Osteoblast (primary cell): ENCODE data around the gene MBOAT1. TPM values are rescaled to one million over a fixed set of nuclear protein-coding genes. Genes with fewer than 3 reads are reported as not detected.

ENCODE experiments used
- DNase-seq: peaks from one replicate; pipeline ENCODE4 v3.0.0; 2011; ENCODE audit warnings: low spot score, mixed read lengths; ENCODE audit not compliant: insufficient read length; ENCODE audit errors: missing footprints
- H2AFZ ChIP-seq: 2 replicates; pipeline ENCODE4 v1.6.0; 2011; ENCODE audit warnings: mild to moderate bottlenecking, low read length
- H3K27ac ChIP-seq: 2 replicates; pipeline ENCODE4 v1.5.1; 2011; ENCODE audit warnings: mild to moderate bottlenecking, low read depth, low read length, moderate library complexity
- H3K27me3 ChIP-seq: 2 replicates; pipeline ENCODE4 v1.6.0; 2012; ENCODE audit warnings: mild to moderate bottlenecking, control low read depth, inconsistent platforms, low read length, moderate library complexity; ENCODE audit not compliant: insufficient read depth
- H3K36me3 ChIP-seq: 2 replicates; pipeline ENCODE4 v1.5.1; 2011; ENCODE audit warnings: mild to moderate bottlenecking, low read length, control low read depth, moderate library complexity; ENCODE audit not compliant: insufficient read depth
- H3K4me1 ChIP-seq: 2 replicates; pipeline ENCODE4 v1.5.1; 2011; ENCODE audit warnings: mild to moderate bottlenecking, low read length, control low read depth, moderate library complexity; ENCODE audit not compliant: insufficient read depth
- H3K4me2 ChIP-seq: 2 replicates; pipeline ENCODE4 v1.6.0; 2011; ENCODE audit warnings: mild to moderate bottlenecking, low read length; ENCODE audit not compliant: insufficient read depth
- H3K4me3 ChIP-seq: fragments of 200-600 bp; sonication (generic); 3 replicates; pipeline ENCODE4 v1.5.1; 2012; ENCODE audit warnings: mild to moderate bottlenecking, low read length, inconsistent platforms; ENCODE audit not compliant: insufficient read depth
- H3K79me2 ChIP-seq: 2 replicates; pipeline ENCODE4 v1.6.0; 2012; ENCODE audit warnings: mild to moderate bottlenecking, low read length, control low read depth, inconsistent platforms; ENCODE audit not compliant: insufficient read depth
- H3K9me3 ChIP-seq: 2 replicates; pipeline ENCODE4 v1.5.1; 2011; ENCODE audit warnings: low read depth, low read length, control low read depth
- H4K20me1 ChIP-seq: 2 replicates; pipeline ENCODE4 v1.6.0; 2012; ENCODE audit warnings: mild to moderate bottlenecking, low read length, control low read depth; ENCODE audit not compliant: insufficient read depth
- total RNA-seq: library from RNA; depleted of rRNA; stranded (reverse); fragments of >200 nt; gene quantifications from 2 replicates; pipeline ENCODE4 v1.2.3, GENCODE V29; 2012
- TF ChIP-seq, protein P1 (sequence below): IDR thresholded peaks from 2 replicates; pipeline ENCODE4 v1.5.1; 2011; ENCODE audit warnings: mild to moderate bottlenecking, low read depth, low read length, moderate library complexity; ENCODE audit errors: extremely low read depth

Gene MBOAT1
- total RNA-seq, 1 donor, result 1.4 TPM

DNA sequence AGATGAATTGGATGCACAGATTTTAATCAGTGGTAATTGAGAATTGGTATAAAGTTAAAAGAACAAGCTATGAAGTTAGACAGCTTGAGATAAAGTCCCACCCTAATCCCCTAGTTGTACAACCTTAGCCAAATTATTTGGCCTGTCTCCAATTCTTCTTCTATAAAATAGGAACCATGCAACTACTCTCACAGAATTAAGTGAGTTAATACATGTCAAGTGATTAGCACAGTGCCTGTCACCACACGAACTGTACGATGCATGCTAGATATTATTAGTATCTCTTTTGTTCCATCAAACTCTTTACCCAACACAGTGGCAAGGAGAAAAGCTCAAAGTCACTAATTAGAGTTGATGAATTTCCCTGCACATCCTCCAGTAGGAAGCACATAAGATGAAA, 44.7 kb downstream of the MBOAT1 start:
- no peak for DNase-seq
- no peaks in the 10 kb centered on the region for H3K9me3 ChIP-seq
- no peaks in the 10 kb centered on the region for H4K20me1 ChIP-seq
- no peaks in the 10 kb centered on the region for H3K79me2 ChIP-seq
- TF ChIP-seq, protein P1, sequence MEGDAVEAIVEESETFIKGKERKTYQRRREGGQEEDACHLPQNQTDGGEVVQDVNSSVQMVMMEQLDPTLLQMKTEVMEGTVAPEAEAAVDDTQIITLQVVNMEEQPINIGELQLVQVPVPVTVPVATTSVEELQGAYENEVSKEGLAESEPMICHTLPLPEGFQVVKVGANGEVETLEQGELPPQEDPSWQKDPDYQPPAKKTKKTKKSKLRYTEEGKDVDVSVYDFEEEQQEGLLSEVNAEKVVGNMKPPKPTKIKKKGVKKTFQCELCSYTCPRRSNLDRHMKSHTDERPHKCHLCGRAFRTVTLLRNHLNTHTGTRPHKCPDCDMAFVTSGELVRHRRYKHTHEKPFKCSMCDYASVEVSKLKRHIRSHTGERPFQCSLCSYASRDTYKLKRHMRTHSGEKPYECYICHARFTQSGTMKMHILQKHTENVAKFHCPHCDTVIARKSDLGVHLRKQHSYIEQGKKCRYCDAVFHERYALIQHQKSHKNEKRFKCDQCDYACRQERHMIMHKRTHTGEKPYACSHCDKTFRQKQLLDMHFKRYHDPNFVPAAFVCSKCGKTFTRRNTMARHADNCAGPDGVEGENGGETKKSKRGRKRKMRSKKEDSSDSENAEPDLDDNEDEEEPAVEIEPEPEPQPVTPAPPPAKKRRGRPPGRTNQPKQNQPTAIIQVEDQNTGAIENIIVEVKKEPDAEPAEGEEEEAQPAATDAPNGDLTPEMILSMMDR, result no peak
- H3K27me3 ChIP-seq, result no peaks in the 10 kb centered on the region
- H3K4me2 ChIP-seq, result no peak overlapping the region
- no peaks in the 10 kb centered on the region for H3K36me3 ChIP-seq
- H3K4me1 ChIP-seq, result no peaks in the 10 kb centered on the region
- H3K4me3 ChIP-seq, result no peak overlapping the region
- no peak overlapping the region for H3K27ac ChIP-seq
- H2AFZ ChIP-seq, result no peak overlapping the region

DNA sequence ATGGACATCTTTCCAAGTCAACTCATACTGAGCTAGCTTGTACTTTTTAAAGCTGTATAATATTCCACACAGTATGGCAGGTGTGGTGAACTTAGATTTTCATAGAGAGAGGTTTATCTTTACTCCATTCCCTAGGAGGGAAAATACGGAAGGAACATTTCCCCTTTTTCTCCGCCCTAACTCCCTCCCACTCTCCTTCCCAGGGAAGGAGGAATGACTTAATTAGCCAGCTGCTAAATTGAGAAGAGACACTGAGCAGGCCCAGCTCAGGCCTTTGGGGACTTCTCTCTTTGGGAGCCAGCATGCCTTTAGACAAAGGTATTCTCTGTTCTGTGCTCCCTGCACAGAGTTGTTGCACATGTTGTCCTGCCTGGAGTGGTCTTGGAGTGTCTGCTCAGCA, 46.1 kb downstream of the MBOAT1 start:
- Histone ChIP-seq H3K4me1 (no peaks in the 10 kb centered on the region), H3K79me2 (no peaks in the 10 kb centered on the region), H3K4me3 (no peak overlapping the region), H3K9me3 (no peaks in the 10 kb centered on the region), H2AFZ (no peak overlapping the region), H3K27me3 (no peaks in the 10 kb centered on the region), H3K36me3 (no peaks in the 10 kb centered on the region), H3K27ac (no peak overlapping the region), H3K4me2 (no peak overlapping the region), H4K20me1 (no peaks in the 10 kb centered on the region)
- TF ChIP-seq, protein P1, result no peak
- no peak for DNase-seq

DNA sequence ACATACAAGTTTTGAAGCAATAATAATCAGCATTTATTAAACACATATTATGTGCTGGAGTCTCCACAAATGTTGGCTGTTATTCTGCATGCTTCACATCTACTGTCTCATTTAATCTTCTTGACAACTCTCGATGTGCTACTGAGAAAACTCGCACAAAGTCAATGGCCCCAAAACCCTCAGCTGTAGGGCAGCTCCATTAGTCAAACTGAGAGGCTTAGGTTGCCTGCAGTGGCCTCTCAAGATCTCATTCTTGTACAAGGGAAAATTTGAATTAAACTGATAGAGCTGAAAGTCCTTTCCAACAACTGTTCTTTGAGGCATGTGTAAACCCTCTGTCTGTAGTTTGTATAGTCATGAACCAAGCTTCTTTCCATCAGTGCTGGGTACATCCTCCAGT, 49.8 kb downstream of the MBOAT1 start:
- H4K20me1 ChIP-seq, result no peaks in the 10 kb centered on the region
- no peak overlapping the region for H3K4me3 ChIP-seq
- H3K9me3 ChIP-seq, result no peaks in the 10 kb centered on the region
- H3K4me2 ChIP-seq, result no peak overlapping the region
- no peak overlapping the region for H3K27ac ChIP-seq
- no peak for DNase-seq
- H3K27me3 ChIP-seq, result no peaks in the 10 kb centered on the region
- H3K79me2 ChIP-seq, result no peaks in the 10 kb centered on the region
- TF ChIP-seq, protein P1, result no peak
- H3K4me1 ChIP-seq, result no peaks in the 10 kb centered on the region
- H2AFZ ChIP-seq, result no peak overlapping the region
- H3K36me3 ChIP-seq, result no peaks in the 10 kb centered on the region

DNA sequence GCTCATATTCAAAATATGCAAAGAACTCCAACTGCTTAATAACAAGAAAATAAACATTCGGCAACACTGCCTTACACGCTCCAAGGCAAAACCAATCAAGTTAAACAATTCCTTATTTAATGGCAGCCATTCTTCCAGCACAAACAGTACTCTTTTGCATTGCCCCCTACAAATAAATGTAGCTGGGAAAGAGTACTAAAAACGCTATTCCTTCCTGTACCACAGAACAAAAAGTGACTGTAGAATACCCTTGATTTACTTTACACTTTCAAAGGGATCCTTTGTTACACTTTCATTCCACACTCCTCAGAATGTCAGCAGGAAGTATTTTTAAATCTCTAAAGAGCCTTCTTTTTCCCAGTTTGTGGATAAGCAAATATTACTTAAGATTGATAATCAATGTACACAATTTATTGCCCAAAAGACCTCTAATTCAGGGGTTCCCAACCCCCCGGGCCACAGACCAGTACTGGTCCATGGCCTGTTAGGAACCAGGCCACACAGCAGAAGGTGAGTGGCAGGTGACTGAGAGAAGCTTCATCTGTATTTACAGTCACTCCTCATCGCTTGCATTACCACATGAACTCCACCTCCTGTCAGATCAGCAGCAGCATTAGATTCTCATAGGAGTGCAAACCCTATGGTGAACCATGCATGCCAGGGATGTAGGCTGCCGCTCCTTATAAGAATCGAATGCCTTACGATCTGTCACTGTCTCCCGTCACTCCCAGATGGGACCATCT, 51.6 kb downstream of the MBOAT1 start:
- Histone ChIP-seq H3K27ac (no peak overlapping the region), H2AFZ (no peak overlapping the region), H4K20me1 (no peaks in the 10 kb centered on the region), H3K36me3 (no peaks in the 10 kb centered on the region), H3K4me3 (no peak overlapping the region), H3K9me3 (no peaks in the 10 kb centered on the region), H3K4me1 (no peaks in the 10 kb centered on the region), H3K79me2 (no peaks in the 10 kb centered on the region), H3K4me2 (no peak overlapping the region), H3K27me3 (no peaks in the 10 kb centered on the region)
- TF ChIP-seq, protein P1, result no peak
- no peak for DNase-seq
